Measurements from ENCODE around the gene IFIT3.

The IFIT3 gene

GRCh38 chr10:89363729-89364442 lies 36.1 kb downstream of the IFIT3 start:
- Histone ChIP-seq H3K27me3 (ENCODE audit: insufficient read depth, low read length) (no peaks in the 10 kb centered on the region), H3K9ac (ENCODE audit: low read depth, low read length) (no peak overlapping the region), H3K36me3 (ENCODE audit: insufficient read depth, low read length) (no peaks in the 10 kb centered on the region), H3K4me3 (ENCODE audit: low read length) (no peak overlapping the region), H3K4me1 (ENCODE audit: insufficient read depth, low read length) (no peaks in the 10 kb centered on the region), H3K9me3 (ENCODE audit: insufficient read depth, low read depth, low read length) (no peaks in the 10 kb centered on the region), H3K27ac (ENCODE audit: low read depth, low read length) (no peak overlapping the region)
- 97% methylated on average over 5 of the region's 6 CpGs for WGBS

DNA sequence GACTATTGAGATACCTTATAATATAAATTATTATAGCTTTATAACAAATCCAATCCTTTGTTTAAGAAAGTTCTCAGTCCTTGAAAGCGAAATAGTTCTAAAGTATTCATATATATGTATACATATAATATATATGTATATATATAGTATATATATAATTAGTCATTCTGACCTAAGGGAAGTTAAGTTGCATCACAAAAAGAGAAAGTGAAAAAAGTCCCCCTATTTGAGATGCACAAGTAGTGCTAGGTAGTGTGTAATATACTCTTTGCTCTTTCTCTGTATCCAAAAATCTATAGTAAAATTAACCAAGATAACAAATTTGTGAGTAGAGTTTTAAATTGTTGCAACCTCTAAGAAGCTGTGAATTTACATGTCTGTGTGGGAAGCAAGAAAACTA lies 36.7 kb downstream of the IFIT3 start:
- Histone ChIP-seq H3K4me3 (ENCODE audit: low read length) (no peak overlapping the region), H3K36me3 (ENCODE audit: insufficient read depth, low read length) (no peaks in the 10 kb centered on the region), H3K9me3 (ENCODE audit: insufficient read depth, low read depth, low read length) (no peaks in the 10 kb centered on the region), H3K27ac (ENCODE audit: low read depth, low read length) (no peak overlapping the region), H3K9ac (ENCODE audit: low read depth, low read length) (no peak overlapping the region), H3K27me3 (ENCODE audit: insufficient read depth, low read length) (no peaks in the 10 kb centered on the region), H3K4me1 (ENCODE audit: insufficient read depth, low read length) (peaks cover 4% of the 10 kb centered on the region; the same call in 1 of the 2 replicates)
- WGBS: no CpG with 5 or more reads among the region's 1 CpG

DNA sequence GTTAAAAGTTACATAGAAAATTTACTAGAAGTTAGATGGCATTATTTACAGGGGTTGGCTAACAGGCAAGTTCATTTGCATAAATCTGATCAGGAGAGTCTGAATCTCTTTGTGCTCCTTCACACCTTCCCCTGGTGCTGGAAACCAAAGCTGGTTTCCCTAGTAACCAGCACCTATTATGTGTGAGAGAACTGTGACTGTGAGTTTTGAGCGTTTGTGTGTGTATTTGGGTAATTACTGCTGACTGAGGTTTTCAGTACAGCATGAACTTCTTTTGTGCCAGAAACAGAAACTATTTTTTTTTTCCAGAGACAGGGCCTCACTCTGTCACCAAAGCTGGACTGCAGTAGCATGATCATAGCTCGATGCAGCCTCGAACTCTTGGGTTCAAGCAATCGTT lies 39.7 kb downstream of the IFIT3 start:
- H3K4me1 ChIP-seq (ENCODE audit: insufficient read depth, low read length): peaks cover 4% of the 10 kb centered on the region; the same call in 1 of the 2 replicates
- H3K36me3 ChIP-seq (ENCODE audit: insufficient read depth, low read length): no peaks in the 10 kb centered on the region
- no peaks in the 10 kb centered on the region for H3K27me3 ChIP-seq (ENCODE audit: insufficient read depth, low read length)
- no peak overlapping the region for H3K27ac ChIP-seq (ENCODE audit: low read depth, low read length)
- no peak overlapping the region for H3K9ac ChIP-seq (ENCODE audit: low read depth, low read length)
- WGBS: 85% methylated on average over 4 of the region's 4 CpGs
- no peaks in the 10 kb centered on the region for H3K9me3 ChIP-seq (ENCODE audit: insufficient read depth, low read depth, low read length)
- no peak overlapping the region for H3K4me3 ChIP-seq (ENCODE audit: low read length)

DNA sequence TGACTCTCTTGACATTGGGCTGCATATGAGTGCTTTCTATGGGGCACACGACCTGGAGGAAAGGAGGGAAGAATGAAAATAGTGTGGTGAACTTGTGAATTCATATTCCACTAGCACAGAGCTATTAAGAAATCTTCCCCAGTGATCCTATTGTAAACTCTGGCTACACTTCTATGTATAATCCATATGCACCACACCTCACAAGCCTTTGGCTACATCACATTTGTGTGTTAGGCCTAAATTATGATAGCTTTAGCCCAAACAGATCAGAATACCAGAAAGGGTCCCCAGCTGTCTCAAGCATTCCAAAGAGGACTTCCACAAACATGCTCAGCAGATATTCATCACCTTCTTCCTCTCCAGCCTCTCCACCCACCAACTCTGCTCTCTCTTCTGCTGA lies 40.3 kb downstream of the IFIT3 start:
- no peaks in the 10 kb centered on the region for H3K9me3 ChIP-seq (ENCODE audit: insufficient read depth, low read depth, low read length)
- H3K27ac ChIP-seq (ENCODE audit: low read depth, low read length): no peak overlapping the region
- H3K36me3 ChIP-seq (ENCODE audit: insufficient read depth, low read length): no peaks in the 10 kb centered on the region
- 64% methylated on average over 1 of the region's 1 CpG for WGBS
- peaks cover 4% of the 10 kb centered on the region; the same call in 1 of the 2 replicates for H3K4me1 ChIP-seq (ENCODE audit: insufficient read depth, low read length)
- no peak overlapping the region for H3K4me3 ChIP-seq (ENCODE audit: low read length)
- no peak overlapping the region for H3K9ac ChIP-seq (ENCODE audit: low read depth, low read length)
- no peaks in the 10 kb centered on the region for H3K27me3 ChIP-seq (ENCODE audit: insufficient read depth, low read length)

- Histone ChIP-seq H3K9me3 (ENCODE audit: insufficient read depth, low read depth, low read length) (no peaks in the 10 kb centered on the region), H3K27ac (ENCODE audit: low read depth, low read length) (no peak overlapping the region), H3K9ac (ENCODE audit: low read depth, low read length) (no peak overlapping the region), H3K4me1 (ENCODE audit: insufficient read depth, low read length) (peaks cover 4% of the 10 kb centered on the region; the same call in 1 of the 2 replicates), H3K27me3 (ENCODE audit: insufficient read depth, low read length) (no peaks in the 10 kb centered on the region), H3K4me3 (ENCODE audit: low read length) (no peak overlapping the region), H3K36me3 (ENCODE audit: insufficient read depth, low read length) (no peaks in the 10 kb centered on the region)
- 88% methylated on average over 4 of the region's 5 CpGs for WGBS
These were observed 41.6 kb downstream of the IFIT3 start for GRCh38 chr10:89369156-89370105.

GRCh38 chr10:89371079-89371478 lies 43.3 kb downstream of the IFIT3 start:
- no peaks in the 10 kb centered on the region for H3K27me3 ChIP-seq (ENCODE audit: insufficient read depth, low read length)
- H3K4me1 ChIP-seq (ENCODE audit: insufficient read depth, low read length): peaks cover 4% of the 10 kb centered on the region; the same call in 1 of the 2 replicates
- no peak overlapping the region for H3K9ac ChIP-seq (ENCODE audit: low read depth, low read length)
- H3K4me3 ChIP-seq (ENCODE audit: low read length): no peak overlapping the region
- H3K9me3 ChIP-seq (ENCODE audit: insufficient read depth, low read depth, low read length): no peaks in the 10 kb centered on the region
- no peak overlapping the region for H3K27ac ChIP-seq (ENCODE audit: low read depth, low read length)
- no peaks in the 10 kb centered on the region for H3K36me3 ChIP-seq (ENCODE audit: insufficient read depth, low read length)

GRCh38 chr10:89371987-89372386 lies 44.2 kb downstream of the IFIT3 start:
- Histone ChIP-seq H3K4me3 (ENCODE audit: low read length) (no peak overlapping the region), H3K4me1 (ENCODE audit: insufficient read depth, low read length) (peaks cover 4% of the 10 kb centered on the region; the same call in 1 of the 2 replicates), H3K27me3 (ENCODE audit: insufficient read depth, low read length) (no peaks in the 10 kb centered on the region), H3K9me3 (ENCODE audit: insufficient read depth, low read depth, low read length) (no peaks in the 10 kb centered on the region), H3K27ac (ENCODE audit: low read depth, low read length) (no peak overlapping the region), H3K36me3 (ENCODE audit: insufficient read depth, low read length) (no peaks in the 10 kb centered on the region), H3K9ac (ENCODE audit: low read depth, low read length) (no peak overlapping the region)
- WGBS: 97% methylated on average over 3 of the region's 3 CpGs

DNA sequence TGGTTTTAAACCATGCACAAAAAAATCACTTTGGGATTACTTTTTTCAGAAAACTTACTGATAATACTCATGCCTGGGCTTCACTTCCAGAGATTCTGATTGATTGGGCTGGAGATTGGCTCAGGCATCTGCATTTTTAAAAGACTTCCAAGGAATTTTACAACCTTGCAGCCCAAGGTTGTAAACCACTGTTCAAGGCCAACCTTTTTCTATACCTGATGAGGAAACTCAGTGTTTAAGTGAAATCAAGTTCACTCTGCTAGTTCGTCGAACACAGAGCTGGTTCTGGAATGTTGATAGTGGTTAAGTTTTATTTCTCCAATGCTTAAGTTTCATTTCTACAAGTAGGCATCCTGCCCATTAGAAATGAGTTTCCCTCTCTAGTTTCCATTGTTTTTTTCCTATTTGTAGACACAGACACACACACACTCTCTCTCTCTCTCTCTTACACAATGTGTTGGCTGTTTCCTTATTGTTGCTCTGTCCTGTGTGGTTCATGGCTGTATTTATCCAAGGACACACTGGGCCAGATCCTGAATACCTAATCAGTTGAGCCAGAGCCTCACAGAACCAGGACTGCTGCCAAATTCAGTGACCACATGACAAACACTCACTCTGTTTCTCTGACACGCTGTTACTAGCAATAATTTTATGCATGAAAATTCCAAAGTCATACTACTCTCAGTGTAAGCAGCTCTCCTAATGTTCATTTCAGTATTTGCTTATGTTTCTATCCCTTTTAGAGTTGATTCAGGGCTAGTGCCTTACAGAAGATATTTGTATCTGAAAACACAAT lies 46.3 kb downstream of the IFIT3 start:
- Histone ChIP-seq H3K4me1 (ENCODE audit: insufficient read depth, low read length) (peaks cover 15% of the 10 kb centered on the region; the same call in 1 of the 2 replicates), H3K9me3 (ENCODE audit: insufficient read depth, low read depth, low read length) (no peaks in the 10 kb centered on the region), H3K36me3 (ENCODE audit: insufficient read depth, low read length) (no peaks in the 10 kb centered on the region), H3K27me3 (ENCODE audit: insufficient read depth, low read length) (no peaks in the 10 kb centered on the region), H3K4me3 (ENCODE audit: low read length) (no peak overlapping the region), H3K9ac (ENCODE audit: low read depth, low read length) (no peak overlapping the region), H3K27ac (ENCODE audit: low read depth, low read length) (no peak overlapping the region)
- 97% methylated on average over 3 of the region's 3 CpGs for WGBS

DNA sequence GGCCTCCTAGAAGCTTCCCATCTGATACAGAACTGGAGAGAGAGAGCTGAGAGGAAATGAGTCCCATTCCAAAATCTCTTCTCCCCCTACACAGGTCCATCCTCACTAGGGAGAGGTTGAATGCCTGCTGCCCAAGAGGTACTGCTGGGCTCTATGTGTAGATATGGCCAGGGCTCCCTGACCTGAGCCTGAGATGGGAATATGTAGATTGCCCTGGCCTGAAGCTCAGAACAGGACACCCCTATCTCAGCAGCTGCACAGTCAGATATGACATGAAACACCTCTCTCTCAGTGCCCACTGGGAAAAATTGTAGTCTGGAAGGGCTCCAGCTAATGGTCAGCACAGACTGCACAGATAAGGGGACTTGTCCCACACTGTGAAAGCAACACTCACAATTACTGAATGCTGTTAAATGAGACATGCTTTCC lies 46.9 kb downstream of the IFIT3 start:
- Histone ChIP-seq H3K27ac (ENCODE audit: low read depth, low read length) (no peak overlapping the region), H3K9ac (ENCODE audit: low read depth, low read length) (no peak overlapping the region), H3K9me3 (ENCODE audit: insufficient read depth, low read depth, low read length) (no peaks in the 10 kb centered on the region), H3K4me3 (ENCODE audit: low read length) (no peak overlapping the region), H3K4me1 (ENCODE audit: insufficient read depth, low read length) (peaks cover 11% of the 10 kb centered on the region; the same call in 1 of the 2 replicates), H3K27me3 (ENCODE audit: insufficient read depth, low read length) (no peaks in the 10 kb centered on the region), H3K36me3 (ENCODE audit: insufficient read depth, low read length) (no peaks in the 10 kb centered on the region)

DNA sequence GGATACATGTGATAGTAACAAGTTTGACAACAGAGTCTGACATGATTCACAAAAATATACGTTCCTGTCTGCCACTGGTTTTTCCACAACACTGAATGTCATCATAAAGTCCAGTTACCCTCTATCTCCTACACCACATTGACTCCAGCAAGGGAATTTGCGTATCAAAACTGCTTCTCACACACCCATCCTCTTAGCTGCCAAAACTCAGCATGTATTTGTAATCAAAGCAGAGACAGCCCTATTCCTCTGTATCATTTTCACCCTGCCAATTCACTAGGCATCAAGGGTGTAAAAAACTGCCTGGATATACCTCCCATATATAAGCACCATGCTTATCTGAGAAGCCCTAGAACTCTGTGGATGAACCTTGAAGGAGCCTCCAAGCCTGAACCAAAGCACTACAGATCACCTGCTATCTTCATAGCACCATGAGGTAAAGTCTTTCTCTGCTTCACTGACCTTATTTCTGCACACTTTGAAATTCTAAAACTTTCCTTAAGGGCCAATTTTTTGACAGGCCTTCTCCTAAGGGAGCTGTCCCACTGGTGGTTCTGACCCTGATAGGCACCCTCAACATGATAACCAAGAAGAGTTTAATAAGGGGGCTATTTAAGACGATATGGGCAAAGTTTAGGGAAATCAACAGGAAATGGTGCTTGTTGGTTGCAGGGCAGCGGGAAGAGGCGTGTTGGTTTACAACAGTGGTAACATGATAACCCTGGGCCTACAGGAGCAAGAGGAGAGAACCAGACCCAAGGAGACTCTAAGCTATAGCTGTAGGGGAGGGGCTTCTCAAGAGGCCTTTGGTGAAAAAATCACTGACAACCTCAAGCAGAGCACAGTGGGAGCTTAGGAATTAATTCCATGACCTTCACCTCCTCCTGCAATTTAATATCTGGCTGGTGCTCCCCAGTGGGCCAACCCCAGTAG lies 50.2 kb downstream of the IFIT3 start, which contains the start of gene IFIT1B:
Gene IFIT1B (plus strand): TSS at position 352 of the 933 bp plus-strand sequence. CDS start 80 bp downstream, at position 432.
- WGBS: 85% methylated on average over 5 of the region's 5 CpGs
- no peak within 1 kb of the TSS for H3K4me3 ChIP-seq (ENCODE audit: low read length)
- no peaks in the 10 kb centered on the region for H3K27me3 ChIP-seq (ENCODE audit: insufficient read depth, low read length)
- peaks cover 11% of the 10 kb centered on the region; the same call in 1 of the 2 replicates for H3K4me1 ChIP-seq (ENCODE audit: insufficient read depth, low read length)
- no peaks in the 10 kb centered on the region for H3K9me3 ChIP-seq (ENCODE audit: insufficient read depth, low read depth, low read length)
- H3K9ac ChIP-seq (ENCODE audit: low read depth, low read length): no peak within 1 kb of the TSS
- no peaks in the 10 kb centered on the region for H3K36me3 ChIP-seq (ENCODE audit: insufficient read depth, low read length)
- H3K27ac ChIP-seq (ENCODE audit: low read depth, low read length): no peak within 1 kb of the TSS

Data from HUES64 (cell line).